ENCODE results near the gene FEV.

FEV gene

DNA sequence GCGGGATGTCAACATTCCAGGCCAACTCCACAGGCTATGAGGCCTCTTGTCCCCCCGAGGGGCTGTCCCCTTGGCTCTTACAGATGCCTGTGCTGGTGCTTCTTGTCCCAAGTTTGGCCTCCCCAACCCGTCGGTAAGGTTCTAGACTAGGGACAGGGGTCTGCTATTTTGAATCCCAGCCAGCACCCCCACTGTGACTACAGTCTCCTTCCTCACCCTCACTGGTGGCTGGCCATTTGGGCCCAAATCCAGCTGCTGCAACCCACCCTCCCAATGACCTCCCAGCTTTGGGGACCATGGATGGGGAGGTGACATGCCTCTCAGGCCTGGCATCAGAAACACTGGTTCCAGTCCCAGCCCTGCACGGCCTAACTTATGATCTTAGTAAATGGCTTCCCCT is 37.6 kb upstream of the FEV start:
- Mint-ChIP-seq H3K4me1 (ENCODE audit: low read depth) (peaks cover 6% of the 10 kb centered on the region), H3K9me3 (no peaks in the 10 kb centered on the region), H3K4me3 (no peak overlapping the region), H3K36me3 (ENCODE audit: low read depth) (no peaks in the 10 kb centered on the region), H3K27me3 (peaks cover 3% of the 10 kb centered on the region), H3K27ac (no peak overlapping the region)
- intact Hi-C loops (cut with micrococcal nuclease), result no loop called here

DNA sequence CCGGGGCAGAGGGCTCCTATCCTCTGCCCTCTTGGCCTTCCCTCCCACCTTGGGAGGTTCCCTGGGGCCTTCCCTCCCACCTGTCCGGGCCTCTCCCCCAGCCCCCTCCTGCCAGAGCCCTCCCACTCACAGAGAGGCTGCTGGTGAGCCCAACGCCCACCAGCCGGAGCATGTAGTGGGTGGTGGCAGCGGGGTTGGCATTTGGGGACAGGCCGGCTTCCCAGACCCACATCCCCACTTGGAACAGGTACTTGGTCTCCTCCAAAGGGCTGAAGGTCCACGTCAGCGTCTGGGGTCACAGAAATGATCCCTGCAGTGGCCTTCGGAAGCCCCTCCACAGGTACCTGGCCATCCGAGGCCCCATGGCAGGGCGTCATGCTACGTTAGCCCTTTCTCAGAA is 37.1 kb upstream of the FEV start:
- Mint-ChIP-seq H3K4me1 (ENCODE audit: low read depth) (peaks cover 6% of the 10 kb centered on the region), H3K27me3 (peaks cover 3% of the 10 kb centered on the region), H3K4me3 (no peak overlapping the region), H3K36me3 (ENCODE audit: low read depth) (no peaks in the 10 kb centered on the region), H3K9me3 (no peaks in the 10 kb centered on the region), H3K27ac (no peak overlapping the region)
- intact Hi-C loops (cut with micrococcal nuclease), result no loop called here

DNA sequence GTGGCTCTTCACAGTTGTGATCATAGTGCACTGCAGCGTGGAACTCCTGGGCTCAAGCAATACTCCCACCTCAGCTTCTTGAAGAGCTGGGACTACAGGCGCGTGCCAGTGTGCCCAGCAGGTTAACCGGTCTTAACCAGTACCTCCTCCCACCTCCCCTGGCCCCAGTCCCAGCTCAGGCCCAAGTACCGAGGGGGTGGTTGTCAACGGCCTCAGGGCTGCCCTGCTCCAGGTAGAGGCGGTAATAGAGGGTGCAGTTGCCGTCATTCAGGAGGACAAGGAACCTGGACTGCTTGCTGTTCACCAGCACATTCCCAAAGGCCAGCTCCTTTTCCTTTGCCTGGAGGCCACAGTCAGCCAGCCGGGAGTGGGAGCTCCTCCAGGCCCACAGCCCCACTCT is 36.6 kb upstream of the FEV start:
- Mint-ChIP-seq H3K9me3 (no peaks in the 10 kb centered on the region), H3K36me3 (ENCODE audit: low read depth) (no peaks in the 10 kb centered on the region), H3K27me3 (peaks cover 3% of the 10 kb centered on the region), H3K4me1 (ENCODE audit: low read depth) (peaks cover 6% of the 10 kb centered on the region), H3K4me3 (no peak overlapping the region), H3K27ac (no peak overlapping the region)
- intact Hi-C loops (cut with micrococcal nuclease), result no loop called here

DNA sequence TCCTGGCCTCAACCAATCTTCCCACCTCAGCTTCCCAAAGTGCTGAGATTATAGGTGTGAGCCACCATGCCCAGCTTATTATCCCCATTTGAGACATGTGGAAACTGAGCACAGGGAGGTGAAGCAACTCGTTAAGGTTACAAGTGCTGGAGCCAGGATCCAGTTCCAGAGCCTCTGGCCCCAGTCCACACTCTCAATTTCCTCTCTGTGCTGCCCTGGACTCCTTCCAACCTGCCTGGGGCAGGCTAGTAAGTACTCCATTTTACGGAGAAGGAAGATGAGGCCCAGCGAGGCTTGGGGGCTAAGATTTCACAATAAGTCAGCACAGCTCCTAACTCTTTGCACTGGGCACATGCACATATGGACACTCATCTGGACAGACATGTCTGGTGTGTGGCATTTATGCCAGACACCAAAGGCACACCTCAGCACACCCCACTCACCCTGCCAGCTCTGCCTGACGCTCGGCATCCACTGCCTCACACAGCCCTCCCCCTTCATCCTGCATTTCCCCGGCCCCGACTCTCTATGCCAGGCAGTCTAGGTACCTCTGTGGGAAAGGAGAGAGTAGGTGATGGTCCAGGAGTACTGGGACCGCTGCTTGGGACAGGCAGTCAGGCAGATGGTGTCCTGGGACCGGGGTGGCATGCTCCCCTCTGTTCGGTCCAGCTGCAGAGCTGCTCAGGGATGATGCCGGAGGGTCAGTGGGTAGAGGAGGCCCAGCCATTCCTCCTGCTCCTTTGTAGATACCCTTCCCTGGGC is 35.8 kb upstream of the FEV start:
- Mint-ChIP-seq H3K9me3 (no peaks in the 10 kb centered on the region), H3K27ac (no peak overlapping the region), H3K36me3 (ENCODE audit: low read depth) (no peaks in the 10 kb centered on the region), H3K4me1 (ENCODE audit: low read depth) (peaks cover 6% of the 10 kb centered on the region), H3K4me3 (no peak overlapping the region), H3K27me3 (peaks cover 3% of the 10 kb centered on the region)
- intact Hi-C loops (cut with micrococcal nuclease), result no loop called here

DNA sequence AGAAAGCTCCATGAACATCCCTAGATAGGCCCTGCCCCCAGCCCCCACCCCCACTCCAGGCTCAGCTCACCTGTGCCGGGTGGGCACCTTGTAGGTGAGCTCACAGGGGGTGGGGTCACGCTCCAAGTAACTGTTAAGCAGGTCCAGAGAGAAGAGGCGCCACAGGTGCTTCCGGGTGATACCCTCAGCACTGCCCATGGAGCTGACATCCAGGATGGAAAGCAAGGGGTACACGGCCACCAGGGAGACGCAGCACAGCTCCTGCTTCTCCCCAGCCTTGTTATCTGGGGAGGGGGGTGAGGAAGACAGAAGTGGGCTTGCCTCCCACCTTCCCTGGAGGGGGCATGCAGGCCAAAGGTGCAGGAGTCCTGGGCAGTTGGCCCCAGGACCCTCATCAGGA is 34.5 kb upstream of the FEV start:
- H3K36me3 Mint-ChIP-seq (ENCODE audit: low read depth), result no peaks in the 10 kb centered on the region
- intact Hi-C loops (cut with micrococcal nuclease), result no loop called here
- no peak overlapping the region for H3K4me3 Mint-ChIP-seq
- peaks cover 6% of the 10 kb centered on the region for H3K4me1 Mint-ChIP-seq (ENCODE audit: low read depth)
- H3K27me3 Mint-ChIP-seq, result peaks cover 6% of the 10 kb centered on the region
- H3K9me3 Mint-ChIP-seq, result no peaks in the 10 kb centered on the region
- no peak overlapping the region for H3K27ac Mint-ChIP-seq

DNA sequence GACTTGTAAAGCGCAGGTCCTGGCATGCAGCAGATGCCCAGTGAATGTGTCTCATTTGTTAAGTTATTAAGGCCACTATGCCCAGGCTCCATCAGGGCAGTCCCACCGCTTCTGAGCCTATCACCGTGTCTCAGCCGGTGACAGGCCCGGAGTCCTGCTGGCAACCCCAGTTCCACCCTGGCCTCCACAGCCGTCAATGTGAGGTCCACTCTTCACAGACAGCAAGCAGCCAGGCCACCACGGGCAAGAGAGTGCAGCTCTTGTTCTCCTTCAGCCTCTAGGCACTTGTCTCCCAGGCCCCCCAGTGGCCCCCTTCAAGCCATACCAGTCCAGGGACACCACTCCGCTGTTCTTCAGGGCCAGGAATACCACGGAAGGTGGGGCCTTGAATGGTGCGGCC is 33.7 kb upstream of the FEV start:
- Mint-ChIP-seq H3K4me3 (no peak overlapping the region), H3K27ac (no peak overlapping the region), H3K4me1 (ENCODE audit: low read depth) (peaks cover 6% of the 10 kb centered on the region), H3K27me3 (peaks cover 12% of the 10 kb centered on the region), H3K9me3 (no peaks in the 10 kb centered on the region), H3K36me3 (ENCODE audit: low read depth) (no peaks in the 10 kb centered on the region)
- intact Hi-C loops (cut with micrococcal nuclease), result no loop called here

DNA sequence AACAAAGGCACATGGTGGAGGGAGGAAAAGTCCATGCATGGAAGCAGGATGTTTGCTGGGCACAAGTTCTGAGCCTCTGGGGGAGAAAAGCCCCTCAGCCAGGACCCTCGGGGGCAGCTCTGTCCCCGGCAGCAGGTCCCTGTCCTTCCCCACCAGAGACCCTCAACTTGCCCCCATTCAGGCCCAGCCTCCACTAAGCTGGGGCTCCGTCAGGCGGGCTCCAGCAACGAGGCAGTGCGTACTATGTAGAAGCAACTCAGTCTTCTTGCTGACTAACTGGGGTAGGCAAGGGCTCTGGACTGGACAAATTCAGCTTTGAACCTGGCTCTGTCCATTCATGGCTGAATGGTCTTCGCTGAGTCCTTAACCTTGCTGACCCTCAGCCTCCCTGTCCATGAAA is 33.3 kb upstream of the FEV start:
- Mint-ChIP-seq H3K27ac (no peak overlapping the region), H3K4me1 (ENCODE audit: low read depth) (peaks cover 6% of the 10 kb centered on the region), H3K27me3 (peaks cover 16% of the 10 kb centered on the region), H3K9me3 (no peaks in the 10 kb centered on the region), H3K36me3 (ENCODE audit: low read depth) (no peaks in the 10 kb centered on the region), H3K4me3 (no peak overlapping the region)
- intact Hi-C loops (cut with micrococcal nuclease), result no loop called here

DNA sequence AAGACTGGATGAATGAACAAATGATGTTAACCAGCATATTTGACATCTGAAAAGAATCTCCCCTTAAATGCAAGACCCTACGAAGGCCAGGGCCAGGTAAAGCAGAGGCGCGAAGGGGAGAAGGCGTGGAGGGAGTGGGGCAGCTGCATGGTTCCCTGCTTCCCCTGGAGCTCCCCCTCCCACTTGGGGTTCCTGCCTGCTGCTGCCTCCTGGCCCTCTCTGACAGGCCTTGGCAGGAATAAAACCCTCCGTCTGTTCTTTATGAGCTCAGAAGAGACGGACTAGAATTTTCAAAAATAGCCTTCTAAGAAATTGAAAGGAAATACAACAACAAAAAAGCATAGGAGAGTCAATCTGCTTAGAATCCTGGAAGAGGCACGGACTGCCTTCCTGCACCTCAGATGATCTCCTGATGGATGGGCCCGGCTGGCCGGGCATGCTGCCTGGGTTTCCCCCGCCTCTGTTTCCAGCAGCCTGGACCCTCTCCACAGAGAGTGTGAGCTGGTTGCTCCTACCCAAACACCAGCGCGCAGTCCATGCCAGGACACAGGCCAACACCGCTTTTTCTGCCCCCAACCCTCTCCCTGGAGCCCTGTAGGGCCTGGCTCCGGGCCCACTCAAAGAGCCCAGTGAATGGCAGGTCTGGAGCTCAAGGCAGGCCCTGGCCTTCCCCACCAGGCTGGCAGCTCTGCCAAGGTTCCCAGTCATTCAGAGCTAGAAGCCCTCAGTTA is 32.4 kb upstream of the FEV start:
- Mint-ChIP-seq H3K4me1 (ENCODE audit: low read depth) (peaks cover 6% of the 10 kb centered on the region), H3K36me3 (ENCODE audit: low read depth) (no peaks in the 10 kb centered on the region), H3K27me3 (peaks cover 20% of the 10 kb centered on the region), H3K27ac (no peak overlapping the region), H3K9me3 (no peaks in the 10 kb centered on the region), H3K4me3 (no peak overlapping the region)
- intact Hi-C loops (cut with micrococcal nuclease), result no loop called here

DNA sequence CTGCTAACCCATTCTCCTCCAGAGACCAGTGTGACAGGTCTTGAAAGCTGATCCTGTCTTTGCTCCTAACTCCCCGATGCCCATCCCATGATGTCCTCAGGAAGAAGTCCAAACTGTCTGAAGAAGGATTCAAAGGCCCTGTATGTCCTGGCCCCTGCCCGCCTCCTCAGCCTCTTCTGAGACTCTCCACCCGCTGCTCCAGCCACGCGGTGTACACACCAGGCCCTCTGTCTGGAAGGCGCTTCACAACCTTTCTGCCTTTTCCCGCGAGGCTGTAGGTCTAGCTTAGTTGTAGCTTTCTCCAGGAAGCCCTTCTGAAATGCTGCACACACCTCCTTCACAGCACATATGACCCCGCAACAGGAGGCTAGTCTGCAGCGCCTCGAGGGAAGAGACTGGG is 31.7 kb upstream of the FEV start:
- no peak overlapping the region for H3K4me3 Mint-ChIP-seq
- peaks cover 20% of the 10 kb centered on the region for H3K27me3 Mint-ChIP-seq
- H3K27ac Mint-ChIP-seq, result no peak overlapping the region
- intact Hi-C loops (cut with micrococcal nuclease), result no loop called here
- no peaks in the 10 kb centered on the region for H3K9me3 Mint-ChIP-seq
- peaks cover 6% of the 10 kb centered on the region for H3K4me1 Mint-ChIP-seq (ENCODE audit: low read depth)
- no peaks in the 10 kb centered on the region for H3K36me3 Mint-ChIP-seq (ENCODE audit: low read depth)

DNA sequence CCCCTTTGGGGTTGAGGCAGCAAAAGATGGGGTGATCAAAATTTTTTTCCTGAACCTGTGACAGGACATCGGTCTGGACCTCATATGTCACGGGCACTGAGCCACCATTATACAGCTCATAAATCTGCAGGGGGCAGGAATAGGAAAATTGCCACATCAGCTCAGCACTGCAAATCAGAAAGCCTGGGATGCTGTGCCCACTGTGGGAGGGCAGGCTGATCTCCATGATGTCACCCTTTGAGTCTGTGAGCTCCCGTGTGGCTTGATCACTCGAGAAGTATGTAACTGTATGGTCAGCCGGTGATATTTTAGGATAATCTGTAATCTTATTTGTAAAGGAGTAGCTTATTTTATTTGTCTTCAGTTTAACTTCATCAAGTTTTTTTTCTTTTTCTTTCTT is 25.9 kb upstream of the FEV start:
- peaks cover 46% of the 10 kb centered on the region for H3K27me3 Mint-ChIP-seq

DNA sequence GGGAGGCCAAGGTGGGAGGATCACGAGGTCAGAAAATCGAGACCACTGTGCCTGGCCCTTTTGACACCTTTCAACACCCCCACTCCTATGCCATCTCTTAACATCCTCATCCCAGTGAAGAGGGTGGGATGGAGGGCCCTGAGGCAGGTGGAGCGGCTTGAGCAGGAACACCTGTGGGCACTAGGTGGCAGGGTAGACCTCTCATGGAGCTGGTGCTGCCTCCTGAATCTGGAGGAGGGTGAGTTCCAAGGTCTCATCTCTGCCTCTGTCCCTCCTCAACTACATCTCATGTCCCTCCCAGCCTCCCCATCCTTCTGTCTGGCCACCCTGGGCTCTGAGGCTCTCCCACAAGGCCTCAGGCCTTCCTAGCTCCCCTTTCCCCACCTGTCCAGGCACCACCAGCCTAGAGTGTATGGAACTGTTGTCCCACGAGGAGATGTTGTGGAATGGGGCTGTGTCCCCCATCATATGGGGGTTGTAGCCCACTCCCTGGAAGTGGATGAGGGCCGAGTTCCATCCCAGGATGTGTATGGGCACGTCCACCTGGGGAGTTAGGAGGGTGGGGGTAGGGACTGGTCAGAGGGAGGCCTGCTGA is 25.3 kb upstream of the FEV start:
- peaks cover 52% of the 10 kb centered on the region for H3K27me3 Mint-ChIP-seq

More for the DNA sequence above, 25.9 kb upstream of the FEV start:
- no peak overlapping the region for H3K4me3 Mint-ChIP-seq
- H3K36me3 Mint-ChIP-seq (ENCODE audit: low read depth), result no peaks in the 10 kb centered on the region
- no peaks in the 10 kb centered on the region for H3K9me3 Mint-ChIP-seq
- intact Hi-C loops (cut with micrococcal nuclease), result no loop called here
- H3K4me1 Mint-ChIP-seq (ENCODE audit: low read depth), result no peaks in the 10 kb centered on the region
- H3K27ac Mint-ChIP-seq, result no peak overlapping the region

DNA sequence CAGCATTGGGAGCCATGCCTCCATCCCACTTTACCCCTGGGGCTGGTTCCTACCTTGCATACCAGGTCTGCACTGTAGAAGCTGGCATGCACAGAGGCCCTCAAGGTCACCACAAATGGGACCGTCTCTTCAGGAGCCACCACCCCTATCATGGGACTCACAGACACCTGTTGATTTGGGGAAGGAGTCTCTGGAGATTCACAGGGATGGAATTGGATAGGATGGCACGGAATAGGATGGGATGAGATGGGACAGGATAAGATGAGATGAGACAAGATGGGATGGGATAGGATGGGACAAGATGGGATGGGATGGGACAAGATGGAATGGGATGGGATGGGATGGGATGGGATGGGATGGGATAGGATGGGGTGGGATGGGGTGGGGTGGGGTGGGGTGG is 24.3 kb upstream of the FEV start:
- peaks cover 54% of the 10 kb centered on the region for H3K27me3 Mint-ChIP-seq
- H3K4me1 Mint-ChIP-seq (ENCODE audit: low read depth), result no peaks in the 10 kb centered on the region
- no peaks in the 10 kb centered on the region for H3K9me3 Mint-ChIP-seq
- no peak overlapping the region for H3K27ac Mint-ChIP-seq
- intact Hi-C loops (cut with micrococcal nuclease), result no loop called here
- H3K4me3 Mint-ChIP-seq, result no peak overlapping the region
- H3K36me3 Mint-ChIP-seq (ENCODE audit: low read depth), result no peaks in the 10 kb centered on the region

More for the DNA sequence above, 25.3 kb upstream of the FEV start:
- H3K9me3 Mint-ChIP-seq, result no peaks in the 10 kb centered on the region
- H3K36me3 Mint-ChIP-seq (ENCODE audit: low read depth), result no peaks in the 10 kb centered on the region
- intact Hi-C loops (cut with micrococcal nuclease), result no loop called here
- no peak overlapping the region for H3K4me3 Mint-ChIP-seq
- H3K27ac Mint-ChIP-seq, result no peak overlapping the region
- no peaks in the 10 kb centered on the region for H3K4me1 Mint-ChIP-seq (ENCODE audit: low read depth)

DNA sequence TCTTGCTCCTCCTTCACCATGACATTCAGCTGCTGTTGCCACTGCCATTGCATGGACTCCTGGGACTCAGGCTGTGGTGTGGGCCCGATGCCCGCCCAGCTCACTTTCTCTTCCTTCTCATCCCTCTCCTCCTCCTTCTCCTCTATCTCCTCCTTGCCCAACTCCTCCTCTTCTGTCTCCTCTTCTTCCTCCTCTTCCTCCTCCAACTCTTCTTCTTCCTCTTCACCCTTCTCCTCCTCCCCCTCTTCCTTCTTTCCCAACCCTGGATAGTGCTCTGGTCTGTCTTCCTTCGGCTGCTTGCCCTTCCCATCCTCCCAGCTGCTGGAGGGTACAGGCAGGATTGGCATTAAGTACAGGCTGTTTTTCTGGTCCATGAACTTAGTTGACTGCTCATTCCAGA is 19.0 kb upstream of the FEV start:
- H3K9me3 Mint-ChIP-seq, result no peaks in the 10 kb centered on the region
- H3K4me1 Mint-ChIP-seq (ENCODE audit: low read depth), result peaks cover 24% of the 10 kb centered on the region
- intact Hi-C loops (cut with micrococcal nuclease), result no loop called here
- H3K27ac Mint-ChIP-seq, result no peak overlapping the region
- H3K36me3 Mint-ChIP-seq (ENCODE audit: low read depth), result no peaks in the 10 kb centered on the region
- H3K27me3 Mint-ChIP-seq, result peaks cover 88% of the 10 kb centered on the region
- H3K4me3 Mint-ChIP-seq, result no peak overlapping the region

DNA sequence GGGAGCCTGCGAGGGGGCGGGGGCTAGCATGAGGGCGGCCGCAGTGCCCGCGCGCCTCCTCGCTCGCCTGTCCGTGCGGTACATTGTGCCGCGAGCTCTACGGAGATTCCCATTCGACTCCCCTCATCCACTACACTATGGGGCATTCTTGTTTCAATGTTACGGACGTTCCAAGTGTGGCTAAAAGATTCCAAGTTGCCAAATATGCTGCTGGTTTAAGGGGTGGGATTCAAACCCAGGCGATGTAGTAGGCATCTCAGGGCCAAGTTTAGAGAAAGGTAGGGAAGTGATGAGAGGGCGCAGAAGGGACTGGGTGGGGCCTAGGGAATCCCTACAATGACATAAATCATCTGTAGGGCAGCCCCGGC is 18.3 kb upstream of the FEV start:
- Mint-ChIP-seq H3K4me3 (no peak overlapping the region), H3K27ac (no peak overlapping the region), H3K4me1 (ENCODE audit: low read depth) (peaks cover 24% of the 10 kb centered on the region), H3K27me3 (peaks cover 90% of the 10 kb centered on the region), H3K36me3 (ENCODE audit: low read depth) (no peaks in the 10 kb centered on the region), H3K9me3 (no peaks in the 10 kb centered on the region)
- intact Hi-C loops (cut with micrococcal nuclease), result no loop called here
